GM12891 (cell line): ENCODE results near the gene TCP11.

ENCODE experiments used
- DNase-seq: peaks from one replicate; pipeline ENCODE4 v3.0.0; 2011; ENCODE audit warnings: low spot score; ENCODE audit not compliant: insufficient read length
- FAIRE-seq: peaks from 2 replicates; lab custom pipeline; 2011; peaks lifted over from hg19 to GRCh38; lab: Jason Lieb, UNC
- PAX5 ChIP-seq: IDR thresholded peaks from 2 replicates; pipeline ENCODE4 v1.6.1; 2011; ENCODE audit warnings: low read length, moderate library complexity, mild to moderate bottlenecking; ENCODE audit not compliant: insufficient read depth, severe bottlenecking
- POLR2A ChIP-seq: IDR thresholded peaks from 2 replicates; pipeline ENCODE4 v1.6.1; 2011; ENCODE audit warnings: low read depth, low read length, control low read depth
- POLR2AphosphoS5 ChIP-seq: IDR thresholded peaks from 2 replicates; pipeline ENCODE4 v1.6.1; 2011; ENCODE audit warnings: low read depth, low read length, control low read depth
- POU2F2 ChIP-seq: IDR thresholded peaks from 2 replicates; pipeline ENCODE4 v1.6.1; 2011; ENCODE audit warnings: low read depth, mild to moderate bottlenecking, control low read depth, low read length, moderate library complexity
- SPI1 ChIP-seq: IDR thresholded peaks from 2 replicates; pipeline ENCODE4 v1.6.1; 2011; ENCODE audit warnings: low read depth, low read length, control low read depth
- TAF1 ChIP-seq: IDR thresholded peaks from 2 replicates; pipeline ENCODE4 v1.6.1; 2011; ENCODE audit warnings: low read depth, low read length, control low read depth

Gene TCP11

GRCh38 chr6:35069262-35069661 is 71.9 kb downstream of the TCP11 start:
- TF ChIP-seq TAF1 (no peak), POLR2A (no peak), PAX5 (no peak), POU2F2 (no peak), POLR2AphosphoS5 (no peak)
- DNase-seq (no peak), FAIRE-seq (no peak)

- TF ChIP-seq POLR2A (no peak), PAX5 (no peak), TAF1 (no peak), POU2F2 (no peak), SPI1 (no peak), POLR2AphosphoS5 (no peak)
Observed at GRCh38 chr6:35068644-35069043, 72.5 kb downstream of the TCP11 start.

GRCh38 chr6:35068206-35068605 is 72.9 kb downstream of the TCP11 start:
- DNase-seq = no peak
- TF ChIP-seq TAF1 (no peak), POLR2AphosphoS5 (no peak), PAX5 (no peak), POLR2A (no peak), POU2F2 (no peak), SPI1 (no peak)
- FAIRE-seq = no peak

More at GRCh38 chr6:35068644-35069043, 72.5 kb downstream of the TCP11 start:
- no peak for FAIRE-seq
- no peak for DNase-seq
